ENCODE data around the gene PLAAT2. TPM values are rescaled to one million over a fixed set of nuclear protein-coding genes. Genes with fewer than 3 reads are reported as not detected.
"Not testable (repeated sequence)": the region's sequence is repeated elsewhere in the genome, so short reads cannot be mapped to it uniquely, and the experiment has no call there.

Gene PLAAT2
- total and polyA plus RNA-seq, 2 of the 13 experiments (the other 11 are each of a cell fraction or from before 2014, with no cell fraction given), result 0.22 TPM; not detected in 1

GRCh38 chr11:63542506-63542905, 20.7 kb downstream of the PLAAT2 start:
- H3K9me3 ChIP-seq (ENCODE audit: low read length); CTCF ChIA-PET (ENCODE audit: low intra/inter-chr PET ratio, low total read pairs); POLR2A ChIA-PET; H3K9ac ChIP-seq (ENCODE audit: insufficient read depth, low read depth, low read length); H3K4me1 ChIP-seq (ENCODE audit: insufficient read depth, low read length); H3K4me2 ChIP-seq (ENCODE audit: low read depth, low read length); H4K20me1 ChIP-seq (ENCODE audit: insufficient read depth, low read length); BruUV-seq (replicated peaks); H3K27ac ChIP-seq (ENCODE audit: extremely low read length, insufficient read depth, low read length); H3K27me3 ChIP-seq (ENCODE audit: control insufficient read depth in 1 of 2, insufficient read depth in 2 of 2, low read length in 2 of 2); in situ Hi-C loops (cut with HindIII; ENCODE audit: extremely low pct_ligation_motif_present, low pct_unique_long_range_greater_than_20kb); H3K4me3 ChIP-seq (replicated peaks in 1 of 3; ENCODE audit: insufficient read depth in 1 of 3, low read depth in 2 of 3, low read length in 3 of 3); DNase-seq (ENCODE audit: low spot score); H2AFZ ChIP-seq (ENCODE audit: low read length); H3K36me3 ChIP-seq (replicated peaks in 1 of 2; ENCODE audit: control insufficient read depth in 1 of 2, insufficient read depth in 2 of 2, low read length in 2 of 2); intact Hi-C loops (cut with micrococcal nuclease; ENCODE audit: unreplicated experiment); H3K79me2 ChIP-seq (ENCODE audit: insufficient read depth, low read length); ATAC-seq; FAIRE-seq: not testable (repeated sequence)
- WGBS (ENCODE audit: low lambda C conversion rate), result 8% methylated on average over 2 of the region's 2 CpGs

- in situ Hi-C loops (cut with HindIII; ENCODE audit: extremely low pct_ligation_motif_present, low pct_unique_long_range_greater_than_20kb) (no loop called here), intact Hi-C loops (cut with micrococcal nuclease; ENCODE audit: unreplicated experiment) (no loop called here)
- DNase-seq (ENCODE audit: low spot score), result no peak
- Histone ChIP-seq H3K4me2 (ENCODE audit: low read depth, low read length) (peak overlapping the region; percentile 86), H3K36me3 (replicated peaks in 1 of 2; ENCODE audit: control insufficient read depth in 1 of 2, insufficient read depth in 2 of 2, low read length in 2 of 2) (no peaks in the 10 kb centered on the region), H3K4me1 (ENCODE audit: insufficient read depth, low read length) (peaks cover 19% of the 10 kb centered on the region), H2AFZ (ENCODE audit: low read length) (no peak overlapping the region), H3K27ac (ENCODE audit: extremely low read length, insufficient read depth, low read length) (no peak overlapping the region), H3K27me3 (ENCODE audit: control insufficient read depth in 1 of 2, insufficient read depth in 2 of 2, low read length in 2 of 2) (peaks cover 0 to 17% of the 10 kb centered on the region in 2 experiments; a peak in 2 of 5 replicates), H4K20me1 (ENCODE audit: insufficient read depth, low read length) (no peaks in the 10 kb centered on the region), H3K79me2 (ENCODE audit: insufficient read depth, low read length) (no peaks in the 10 kb centered on the region), H3K4me3 (replicated peaks in 1 of 3; ENCODE audit: insufficient read depth in 1 of 3, low read depth in 2 of 3, low read length in 3 of 3) (peak overlapping the region in 1 of 3 experiments; percentile 47; a peak in 1 of 6 replicates), H3K9me3 (ENCODE audit: low read length) (no peaks in the 10 kb centered on the region), H3K9ac (ENCODE audit: insufficient read depth, low read depth, low read length) (no peak overlapping the region)
- ATAC-seq, result peak; percentile 59
- TF ChIP-seq NR0B2 (CRISPR knock-in tag; IDR thresholded peaks at IDR 0.05), result no peak
- TF ChIP-seq CTCF (CRISPR knock-in tag; IDR thresholded peaks at IDR 0.05), result peak; percentile 23
- FAIRE-seq, result no peak
- WGBS (ENCODE audit: low lambda C conversion rate), result 22% methylated on average over 8 of the region's 8 CpGs
- CTCF ChIA-PET (ENCODE audit: low intra/inter-chr PET ratio, low total read pairs), result no interaction called here
- POLR2A ChIA-PET, result no interaction called here
- BruUV-seq (replicated peaks), result no TSS peak
Measured at GRCh38 chr11:63537293-63538101, 25.7 kb downstream of the PLAAT2 start.
